ENCODE measurements around the gene EFCAB14.
"Not testable (repeated sequence)": the region's sequence is repeated elsewhere in the genome, so short reads cannot be mapped to it uniquely, and the experiment has no call there.

The EFCAB14 gene

DNA sequence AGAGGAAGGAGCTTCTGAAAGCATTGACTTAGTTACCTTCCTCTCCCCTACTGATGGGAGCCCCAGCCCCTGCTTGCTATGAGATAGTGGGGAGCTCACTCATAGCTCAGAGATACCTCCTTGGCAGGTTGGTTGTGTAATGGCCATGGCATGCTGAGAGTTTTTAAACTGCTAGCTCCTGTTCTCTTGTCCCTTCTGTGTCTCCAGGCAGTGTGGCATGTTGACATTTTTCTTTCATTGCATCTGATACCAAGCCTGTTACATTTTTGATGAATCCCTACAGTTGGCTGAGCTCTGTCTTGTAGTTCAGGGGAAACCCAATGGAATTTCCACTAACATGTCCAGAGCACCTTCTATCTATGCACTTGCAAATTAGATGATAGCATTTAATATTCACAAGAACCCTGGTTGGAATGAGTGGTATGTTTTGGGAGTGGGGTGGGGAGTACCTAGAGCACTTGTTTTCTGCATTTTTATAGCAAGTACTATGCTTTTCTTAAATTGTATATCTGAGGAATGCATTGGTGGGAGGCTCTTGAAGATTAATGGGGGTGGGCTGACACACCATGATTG, 39.1 kb upstream of the EFCAB14 start:
- TF ChIP-seq, protein P1, sequence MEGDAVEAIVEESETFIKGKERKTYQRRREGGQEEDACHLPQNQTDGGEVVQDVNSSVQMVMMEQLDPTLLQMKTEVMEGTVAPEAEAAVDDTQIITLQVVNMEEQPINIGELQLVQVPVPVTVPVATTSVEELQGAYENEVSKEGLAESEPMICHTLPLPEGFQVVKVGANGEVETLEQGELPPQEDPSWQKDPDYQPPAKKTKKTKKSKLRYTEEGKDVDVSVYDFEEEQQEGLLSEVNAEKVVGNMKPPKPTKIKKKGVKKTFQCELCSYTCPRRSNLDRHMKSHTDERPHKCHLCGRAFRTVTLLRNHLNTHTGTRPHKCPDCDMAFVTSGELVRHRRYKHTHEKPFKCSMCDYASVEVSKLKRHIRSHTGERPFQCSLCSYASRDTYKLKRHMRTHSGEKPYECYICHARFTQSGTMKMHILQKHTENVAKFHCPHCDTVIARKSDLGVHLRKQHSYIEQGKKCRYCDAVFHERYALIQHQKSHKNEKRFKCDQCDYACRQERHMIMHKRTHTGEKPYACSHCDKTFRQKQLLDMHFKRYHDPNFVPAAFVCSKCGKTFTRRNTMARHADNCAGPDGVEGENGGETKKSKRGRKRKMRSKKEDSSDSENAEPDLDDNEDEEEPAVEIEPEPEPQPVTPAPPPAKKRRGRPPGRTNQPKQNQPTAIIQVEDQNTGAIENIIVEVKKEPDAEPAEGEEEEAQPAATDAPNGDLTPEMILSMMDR (IDR thresholded peaks at IDR 0.05; ENCODE audit: extremely low read depth, insufficient read depth, missing control alignments), result no peak
- DNase-seq (ENCODE audit: low spot score), result no peak

DNA sequence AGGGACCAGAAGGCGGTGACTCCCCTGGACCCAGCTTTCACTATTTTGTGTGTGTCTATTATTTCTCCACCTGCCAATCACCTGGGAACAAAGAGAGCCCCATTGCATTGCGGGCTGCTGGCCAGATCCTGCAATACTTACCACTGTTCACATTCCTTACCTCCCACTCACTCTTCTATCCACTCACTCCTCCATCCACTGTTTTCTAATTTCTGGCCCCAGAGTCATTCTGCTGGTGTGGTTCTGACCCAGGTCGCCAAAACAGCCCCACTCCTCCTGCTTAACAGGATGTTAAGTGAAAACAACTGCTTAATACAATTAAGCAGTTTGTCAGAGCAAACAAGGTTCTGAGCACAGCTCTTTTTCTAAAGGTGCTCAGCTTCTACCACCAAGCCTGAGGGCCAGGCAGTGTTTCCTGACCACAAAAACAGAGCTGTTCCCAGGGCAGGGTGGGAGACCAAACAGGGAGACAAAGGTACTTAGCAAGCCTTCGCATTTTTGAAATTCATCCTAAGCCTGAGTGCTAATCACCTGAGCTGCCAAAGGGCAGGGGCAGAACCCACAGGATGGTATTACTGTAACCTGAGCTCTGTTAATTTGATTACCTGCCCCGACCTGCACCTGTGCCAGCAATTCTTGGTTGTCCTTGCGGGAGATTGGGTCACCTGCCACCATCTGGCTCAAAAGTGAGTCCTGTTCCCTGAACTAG, 38.5 kb upstream of the EFCAB14 start:
- no peak for DNase-seq (ENCODE audit: low spot score)
- TF ChIP-seq, protein P1 (IDR thresholded peaks at IDR 0.05; ENCODE audit: extremely low read depth, insufficient read depth, missing control alignments), result no peak
- in situ Hi-C loops (cut with MboI; ENCODE audit: low pct_unique_long_range_greater_than_20kb, low sequenced_read_pairs, unreplicated experiment), result no loop called here

More for the DNA sequence above, 39.1 kb upstream of the EFCAB14 start:
- in situ Hi-C loops (cut with MboI; ENCODE audit: low pct_unique_long_range_greater_than_20kb, low sequenced_read_pairs, unreplicated experiment), result no loop called here

DNA sequence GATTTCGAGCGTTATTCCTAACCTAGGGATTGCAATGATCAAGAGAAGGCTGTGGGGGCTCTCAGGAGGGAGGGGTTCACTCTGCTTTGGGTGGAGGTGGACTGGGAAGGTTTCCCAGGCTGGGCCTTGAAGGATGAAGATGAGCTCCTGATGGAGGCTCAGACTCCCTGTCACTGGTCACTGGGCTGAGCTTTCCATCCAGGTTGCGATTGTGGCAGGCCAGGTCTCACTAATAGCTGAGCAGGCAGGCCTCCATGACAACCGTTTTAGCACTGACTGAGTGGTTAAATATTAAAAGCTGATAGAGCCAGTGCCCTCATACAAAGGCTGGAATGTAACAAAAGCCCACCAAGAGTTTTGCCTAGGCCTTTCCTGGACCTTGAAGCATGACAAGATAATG, 36.2 kb upstream of the EFCAB14 start:
- DNase-seq (ENCODE audit: low spot score), result no peak
- TF ChIP-seq, protein P1 (IDR thresholded peaks at IDR 0.05; ENCODE audit: extremely low read depth, insufficient read depth, missing control alignments), result no peak
- in situ Hi-C loops (cut with MboI; ENCODE audit: low pct_unique_long_range_greater_than_20kb, low sequenced_read_pairs, unreplicated experiment), result no loop called here

DNA sequence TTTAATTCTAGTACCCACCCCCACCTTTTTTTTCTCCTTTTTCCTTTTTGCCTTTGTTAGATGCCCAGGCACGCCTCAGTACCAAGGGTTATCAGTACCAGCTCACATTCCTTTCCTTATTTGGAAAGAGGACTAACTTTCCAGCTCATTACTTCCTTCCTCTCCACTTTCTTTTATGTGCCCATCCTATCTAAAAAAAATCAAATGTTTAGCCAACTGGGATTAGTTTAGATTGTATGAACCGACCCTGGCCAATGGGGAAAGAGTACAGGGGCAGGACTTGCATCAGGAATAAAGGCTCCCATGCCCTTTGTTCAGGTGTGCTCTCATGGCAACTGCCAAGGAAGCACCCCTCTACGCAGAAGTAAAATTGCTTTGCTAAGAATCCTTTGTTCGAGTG, 35.8 kb upstream of the EFCAB14 start:
- in situ Hi-C loops (cut with MboI; ENCODE audit: low pct_unique_long_range_greater_than_20kb, low sequenced_read_pairs, unreplicated experiment); DNase-seq (ENCODE audit: low spot score): not testable (repeated sequence)

DNA sequence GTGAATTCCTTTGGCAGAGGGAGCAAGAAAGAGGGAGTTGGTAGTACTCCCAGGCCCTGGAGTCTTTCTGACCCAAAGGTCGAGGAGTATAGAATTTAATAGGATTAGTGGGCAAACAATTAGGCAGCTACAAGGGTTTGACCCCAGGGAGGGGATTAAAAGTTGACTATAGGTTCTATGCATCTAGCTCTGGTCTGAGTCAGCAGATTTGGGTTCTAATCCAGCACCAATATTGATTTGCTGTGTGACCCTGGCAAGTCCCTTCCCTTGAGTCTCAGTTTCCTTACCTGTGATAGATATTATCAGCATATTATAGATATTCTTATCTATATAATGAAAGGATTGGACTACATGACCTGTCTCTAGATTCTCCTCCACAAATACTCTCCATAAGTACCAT, 35.1 kb upstream of the EFCAB14 start:
- no peak for DNase-seq (ENCODE audit: low spot score)
- in situ Hi-C loops (cut with MboI; ENCODE audit: low pct_unique_long_range_greater_than_20kb, low sequenced_read_pairs, unreplicated experiment), result no loop called here
- TF ChIP-seq, protein P1 (IDR thresholded peaks at IDR 0.05; ENCODE audit: extremely low read depth, insufficient read depth, missing control alignments), result no peak

DNA sequence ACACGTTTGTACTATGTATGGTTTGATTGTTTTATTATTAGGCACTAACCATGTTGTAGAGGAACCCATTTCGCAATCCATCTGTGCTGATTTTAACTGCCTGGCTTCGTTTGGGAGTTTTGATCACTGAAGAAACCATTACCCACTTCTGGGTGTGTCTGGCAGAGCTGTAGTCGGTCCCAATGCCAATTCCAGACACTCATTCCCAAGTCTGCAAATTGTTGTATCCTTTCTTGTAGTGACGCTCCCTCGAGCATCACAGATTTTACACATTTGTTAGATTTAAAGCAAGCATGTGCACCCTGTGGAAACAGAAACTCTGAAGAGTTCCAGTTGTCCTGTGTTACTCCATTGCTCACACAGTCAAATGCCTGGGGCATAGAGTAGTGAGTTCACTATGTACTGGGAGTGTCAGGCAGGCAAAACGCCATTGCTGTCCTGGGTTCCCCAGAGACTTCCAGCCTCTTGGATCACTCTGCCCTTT, 31.0 kb upstream of the EFCAB14 start:
- TF ChIP-seq, protein P1 (IDR thresholded peaks at IDR 0.05; ENCODE audit: extremely low read depth, insufficient read depth, missing control alignments), result no peak
- no peak for DNase-seq (ENCODE audit: low spot score)
- in situ Hi-C loops (cut with MboI; ENCODE audit: low pct_unique_long_range_greater_than_20kb, low sequenced_read_pairs, unreplicated experiment), result no loop called here

DNA sequence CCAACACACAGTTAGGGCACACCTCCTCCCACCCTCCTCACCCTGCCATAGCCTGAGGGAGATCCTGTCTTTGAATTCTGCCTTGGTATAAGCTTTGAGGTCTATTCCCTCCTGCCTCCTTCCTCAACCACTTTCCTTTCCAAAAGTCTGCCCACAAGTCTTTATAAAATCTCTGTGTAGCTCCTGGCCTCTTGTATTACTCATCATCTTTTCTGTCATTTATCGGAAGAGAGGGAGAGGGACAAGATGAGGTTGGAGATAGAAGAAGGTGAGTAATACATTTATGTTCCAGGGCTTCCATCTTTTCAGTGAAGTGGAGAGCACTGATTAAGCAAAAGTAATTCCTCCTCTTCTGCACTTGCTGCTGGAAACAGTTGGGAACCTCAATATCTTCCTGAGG, 30.5 kb upstream of the EFCAB14 start:
- in situ Hi-C loops (cut with MboI; ENCODE audit: low pct_unique_long_range_greater_than_20kb, low sequenced_read_pairs, unreplicated experiment), result no loop called here
- TF ChIP-seq, protein P1 (IDR thresholded peaks at IDR 0.05; ENCODE audit: extremely low read depth, insufficient read depth, missing control alignments), result no peak
- DNase-seq (ENCODE audit: low spot score), result no peak
